ENCODE results near the gene TMOD3. TPM values are rescaled to one million over a fixed set of nuclear protein-coding genes. Genes with fewer than 3 reads are reported as not detected.
A peak's percentile ranks its signal among the peaks of the same experiment; 100 is the strongest.

The TMOD3 gene
- total and polyA plus RNA-seq, 2 of the 4 experiments (the other 2 are of a cell fraction): 10.7 to 22.0 TPM

- dilution Hi-C loops (cut with HindIII; ENCODE audit: low sequenced_read_pairs, unreplicated experiment) (no loop called here), in situ Hi-C loops (cut with MboI; ENCODE audit: low sequenced_read_pairs) (no loop called here), intact Hi-C loops (cut with micrococcal nuclease) (no loop called here)
- no peak overlapping the region for H3K18ac ChIP-seq (ENCODE audit: low read depth, low read length)
- H2AK9ac ChIP-seq (replicated peaks; ENCODE audit: low read depth, low read length, poor library complexity): no peak overlapping the region
- POLR2A ChIA-PET (ENCODE audit: unreplicated experiment): no interaction called here
- H3K36me3 ChIP-seq (ENCODE audit: control insufficient read depth, insufficient read depth, low read length): peaks cover 4% of the 10 kb centered on the region; the same call in 1 of the 2 replicates
- H3K23ac ChIP-seq (ENCODE audit: low read depth, low read length): no peak overlapping the region
- H4K20me1 ChIP-seq (ENCODE audit: insufficient read depth, low read length): no peaks in the 10 kb centered on the region; the same call in 1 of the 2 replicates
- H3K9me1 ChIP-seq (ENCODE audit: insufficient read depth, low read length): no peaks in the 10 kb centered on the region
- TF ChIP-seq RFX5 (IDR thresholded peaks at IDR 0.05; ENCODE audit: low read depth, low read length): no peak
- no peak for TF ChIP-seq ELK1 (IDR thresholded peaks at IDR 0.05; ENCODE audit: borderline replicate concordance, low read depth, low read length)
- no peak for TF ChIP-seq MAFK (IDR thresholded peaks at IDR 0.05; ENCODE audit: low read depth, low read length)
- TF ChIP-seq BHLHE40 (IDR thresholded peaks at IDR 0.05; ENCODE audit: low read depth, low read length): no peak
- no peak for TF ChIP-seq CHD1 (IDR thresholded peaks at IDR 0.05; ENCODE audit: low read depth, low read length)
- no peak for TF ChIP-seq USF2 (IDR thresholded peaks at IDR 0.05; ENCODE audit: low read depth, low read length)
- TF ChIP-seq CTCF (conservative IDR thresholded peaks at IDR 0.05; ENCODE audit: low read depth, low read length): no peak
- TF ChIP-seq RCOR1 (IDR thresholded peaks at IDR 0.05; ENCODE audit: insufficient replicate concordance, low read length): no peak
- TF ChIP-seq RAD21 (IDR thresholded peaks at IDR 0.05; ENCODE audit: low read length): no peak
- no peak for TF ChIP-seq NFE2L2 (IDR thresholded peaks at IDR 0.05; ENCODE audit: low read depth, low read length)
- TF ChIP-seq CEBPB (IDR thresholded peaks at IDR 0.05; ENCODE audit: low read depth, low read length): no peak
- H3K9ac ChIP-seq (ENCODE audit: low read depth, low read length): no peak overlapping the region
- DNase-seq: peak; percentile 57
- H3K4me3 ChIP-seq (ENCODE audit: insufficient read depth, low read depth, low read length): no peak overlapping the region
- H2BK120ac ChIP-seq (ENCODE audit: low read depth, low read length): no peak overlapping the region
- CTCF ChIA-PET: no interaction called here
- H2BK15ac ChIP-seq (ENCODE audit: low read depth, low read length): no peak overlapping the region
- no peak overlapping the region for H3K27ac ChIP-seq (ENCODE audit: insufficient read depth, low read length)
- no peak overlapping the region for H3K14ac ChIP-seq (replicated peaks; ENCODE audit: low read depth, low read length)
- no peak overlapping the region for H4K8ac ChIP-seq (ENCODE audit: low read depth in 2 of 2, low read length in 2 of 2)
- H3K4me2 ChIP-seq (ENCODE audit: low read depth, low read length): no peak overlapping the region
- WGBS, 2 experiments (ENCODE audit: extremely low coverage in 2 of 2, insufficient read length in 1 of 2): no CpG with 5 or more reads among the region's 2 CpGs
- H2BK20ac ChIP-seq (ENCODE audit: low read depth, low read length): no peak overlapping the region
- H4K5ac ChIP-seq (ENCODE audit: low read depth, low read length): no peak overlapping the region
- H2AFZ ChIP-seq (replicated peaks; ENCODE audit: low read length, poor library complexity): no peak overlapping the region
- no peak overlapping the region for H3K56ac ChIP-seq (ENCODE audit: extremely low read depth, insufficient read depth, low read length)
- BruUV-seq (replicated peaks): no TSS peak
- peak; percentile 85 for ATAC-seq (ENCODE audit: low read depth)
- H3K27me3 ChIP-seq (ENCODE audit: control insufficient read depth, insufficient read depth, low read length): no peaks in the 10 kb centered on the region
- no peak overlapping the region for H4K91ac ChIP-seq (ENCODE audit: insufficient read depth, low read depth, low read length)
- no peaks in the 10 kb centered on the region for H3K9me3 ChIP-seq (ENCODE audit: control insufficient read depth, insufficient read depth, low read length)
- no peak overlapping the region for H2AK5ac ChIP-seq (ENCODE audit: low read depth, low read length)
- peaks cover 2% of the 10 kb centered on the region; the same call in 1 of the 2 replicates for H3K4me1 ChIP-seq (ENCODE audit: control insufficient read depth, insufficient read depth, low read length)
- no peaks in the 10 kb centered on the region for H3K79me1 ChIP-seq (ENCODE audit: low read depth in 1 of 2, low read length in 2 of 2)
- no peak overlapping the region for H3K4ac ChIP-seq (ENCODE audit: low read depth, low read length)
- no peak overlapping the region for H2BK5ac ChIP-seq (ENCODE audit: low read depth, low read length, poor library complexity, severe bottlenecking)
Measured at GRCh38 chr15:51803965-51804364, 25.5 kb upstream of the TMOD3 start.

All from IMR-90 (cell line).